22Rv1 (cell line): ENCODE results near the gene SLC28A3.

Source experiments
- H3K27ac ChIP-seq: fragments of 450-650 bp; 2 replicates; pipeline ENCODE4 v1.5.1; 2017
- CTCF ChIP-seq: fragments of 450-650 bp; IDR thresholded peaks from 2 replicates; pipeline ENCODE4 v1.5.1; 2017; ENCODE audit warnings: mild to moderate bottlenecking
- ZFX ChIP-seq: fragments of 450-650 bp; IDR thresholded peaks from 2 replicates; pipeline ENCODE4 v1.6.1; 2017; ENCODE audit warnings: antibody characterized with exemption, borderline replicate concordance

The SLC28A3 gene

GRCh38 chr9:84283946-84284345, 56.6 kb downstream of the SLC28A3 start:
- no peak overlapping the region for H3K27ac ChIP-seq
- TF ChIP-seq CTCF (no peak), ZFX (no peak)

DNA sequence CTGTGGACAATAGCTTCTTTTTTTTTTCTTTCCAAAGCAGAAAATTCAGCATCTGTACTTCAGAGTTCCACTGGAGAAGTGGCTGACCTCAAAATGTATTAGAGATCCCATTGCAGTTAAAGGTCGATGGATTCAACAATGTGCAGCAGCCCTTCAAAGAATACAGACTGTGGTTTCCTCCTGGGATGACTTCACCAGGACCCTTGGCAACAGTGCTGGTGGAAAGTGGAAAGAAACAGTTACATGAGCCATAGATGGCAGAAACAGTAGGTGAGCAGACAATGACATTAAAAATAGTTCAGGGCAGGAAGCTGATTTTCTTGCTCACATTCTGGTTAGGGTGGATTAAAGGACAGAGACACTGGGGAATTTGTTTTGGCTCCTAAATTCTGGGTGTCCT, 62.4 kb downstream of the SLC28A3 start:
- H3K27ac ChIP-seq: no peak overlapping the region
- TF ChIP-seq CTCF (no peak), ZFX (no peak)

DNA sequence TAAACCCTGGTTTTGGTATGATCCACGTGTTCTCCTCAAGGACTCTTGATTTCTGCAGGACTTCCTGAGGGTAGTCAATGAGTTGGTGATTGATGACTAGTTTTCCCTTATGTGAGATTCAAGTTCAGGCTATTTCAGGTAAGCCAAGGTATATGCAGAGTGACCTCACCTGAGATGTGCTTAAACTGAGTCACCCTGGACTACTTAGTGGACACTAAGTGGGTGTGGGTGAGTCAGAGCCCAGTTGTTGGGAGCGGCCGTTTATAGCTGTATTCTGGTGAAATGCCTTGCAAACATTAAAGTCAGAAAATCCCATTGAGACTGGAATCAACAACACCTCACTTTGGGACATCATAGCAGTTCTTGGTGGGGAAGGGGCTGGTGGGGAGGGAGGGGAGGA, 62.9 kb downstream of the SLC28A3 start:
- TF ChIP-seq CTCF (no peak), ZFX (no peak)
- H3K27ac ChIP-seq: no peak overlapping the region

- no peak for TF ChIP-seq ZFX
- no peak for TF ChIP-seq CTCF
- H3K27ac ChIP-seq: no peak overlapping the region
Measured at GRCh38 chr9:84276741-84277140, 63.8 kb downstream of the SLC28A3 start.

DNA sequence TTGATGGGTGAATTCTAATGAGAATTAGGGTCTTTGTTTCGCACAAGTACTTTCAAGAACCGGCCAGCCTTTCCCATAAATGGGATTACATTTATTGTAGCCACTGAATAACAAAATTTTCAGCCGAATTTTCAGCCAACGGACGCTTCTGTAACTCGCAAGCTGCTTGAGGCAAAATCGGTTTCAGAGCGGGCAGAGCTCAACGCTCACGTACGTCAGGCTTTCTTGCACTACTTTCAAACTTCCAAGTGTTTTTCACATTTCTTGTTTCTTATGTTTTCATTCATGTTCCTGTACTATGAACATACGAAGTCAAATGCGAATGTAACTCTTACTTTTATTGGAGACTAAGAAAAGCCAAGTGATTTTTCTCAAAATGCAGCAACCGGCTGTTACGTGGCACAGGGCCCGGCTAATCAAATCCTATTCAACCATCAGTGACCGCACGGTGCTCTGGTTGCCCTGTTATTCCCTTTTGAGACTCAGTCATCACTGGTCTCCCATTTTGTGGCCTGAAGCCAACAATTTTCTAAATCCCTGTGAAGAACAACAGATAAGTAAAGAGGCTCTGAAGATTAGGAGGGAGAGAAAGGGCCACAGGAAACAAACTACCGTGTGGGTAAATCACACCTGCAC, 68.5 kb downstream of the SLC28A3 start:
- H3K27ac ChIP-seq: no peak overlapping the region
- TF ChIP-seq ZFX (no peak), CTCF (no peak)

DNA sequence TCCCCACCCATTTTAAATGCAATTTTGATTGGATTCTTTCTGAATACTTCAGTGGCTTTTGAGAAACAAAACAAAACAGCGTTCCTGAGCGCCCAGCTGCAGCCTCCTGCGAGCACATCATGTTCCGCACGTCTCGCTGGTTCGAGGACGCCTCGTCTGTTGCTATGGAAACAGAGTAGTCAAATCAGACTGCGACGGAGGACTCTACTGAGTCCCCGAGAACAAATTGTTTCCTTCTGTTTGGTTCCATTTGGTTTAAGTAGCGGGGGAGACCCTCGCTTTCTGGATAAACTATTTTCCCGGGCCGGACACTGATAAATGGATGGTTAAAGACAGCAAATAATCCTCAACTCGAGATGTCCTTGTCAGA, 69.0 kb downstream of the SLC28A3 start:
- no peak for TF ChIP-seq CTCF
- TF ChIP-seq ZFX: no peak
- no peak overlapping the region for H3K27ac ChIP-seq

DNA sequence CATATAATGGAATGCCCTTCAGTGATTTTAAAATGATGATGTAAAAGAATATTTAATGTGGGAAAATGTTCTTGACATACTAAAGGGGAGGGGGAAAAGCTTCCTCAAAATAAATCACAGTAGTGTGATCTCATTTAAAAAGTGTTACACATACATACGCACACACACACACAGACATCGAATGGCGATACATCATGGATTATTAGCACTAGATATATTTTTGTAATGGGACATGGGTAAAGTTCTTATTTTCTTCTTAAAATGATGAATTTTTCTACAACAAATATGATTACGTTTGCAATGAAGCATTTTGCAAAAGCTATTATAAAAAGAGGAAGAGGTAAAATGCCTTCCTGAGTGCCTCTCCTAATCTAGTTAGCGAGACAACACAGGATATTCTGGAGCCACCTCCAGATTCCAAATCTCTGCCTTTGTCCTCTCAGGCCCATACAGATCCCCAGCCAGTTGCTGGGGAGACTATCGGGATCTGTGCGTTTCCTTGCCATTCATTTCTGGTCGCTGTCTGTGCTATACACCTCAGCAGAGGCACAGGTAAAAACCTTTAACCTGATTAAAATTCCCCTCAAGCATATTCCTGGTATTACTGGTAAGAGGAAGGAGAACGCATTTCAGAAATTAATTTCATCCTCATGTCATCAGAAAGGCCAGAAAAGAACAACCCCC, 69.6 kb downstream of the SLC28A3 start:
- H3K27ac ChIP-seq: no peak overlapping the region
- no peak for TF ChIP-seq CTCF
- no peak for TF ChIP-seq ZFX
